Measurements from ENCODE around the gene IKBKG.

IKBKG gene

GRCh38 chrX:154511761-154512160 lies 35.7 kb upstream of the IKBKG start:
- H3K9ac ChIP-seq, result no peak overlapping the region
- peak overlapping the region; percentile 52 for H3K4me2 ChIP-seq
- peaks cover 31% of the 10 kb centered on the region for H3K27me3 ChIP-seq
- peaks cover 39% of the 10 kb centered on the region; the same call in 1 of the 2 replicates for H3K36me3 ChIP-seq
- TF ChIP-seq Cebpa-rat (IDR thresholded peaks at IDR 0.05), result no peak
- H4K20me1 ChIP-seq, result no peaks in the 10 kb centered on the region
- peak overlapping the region; percentile 58 for H3K27ac ChIP-seq
- H3K4me1 ChIP-seq, result peaks cover 40% of the 10 kb centered on the region
- no peak overlapping the region for H3K4me3 ChIP-seq
- H3K9me3 ChIP-seq, result peaks cover 41% of the 10 kb centered on the region

DNA sequence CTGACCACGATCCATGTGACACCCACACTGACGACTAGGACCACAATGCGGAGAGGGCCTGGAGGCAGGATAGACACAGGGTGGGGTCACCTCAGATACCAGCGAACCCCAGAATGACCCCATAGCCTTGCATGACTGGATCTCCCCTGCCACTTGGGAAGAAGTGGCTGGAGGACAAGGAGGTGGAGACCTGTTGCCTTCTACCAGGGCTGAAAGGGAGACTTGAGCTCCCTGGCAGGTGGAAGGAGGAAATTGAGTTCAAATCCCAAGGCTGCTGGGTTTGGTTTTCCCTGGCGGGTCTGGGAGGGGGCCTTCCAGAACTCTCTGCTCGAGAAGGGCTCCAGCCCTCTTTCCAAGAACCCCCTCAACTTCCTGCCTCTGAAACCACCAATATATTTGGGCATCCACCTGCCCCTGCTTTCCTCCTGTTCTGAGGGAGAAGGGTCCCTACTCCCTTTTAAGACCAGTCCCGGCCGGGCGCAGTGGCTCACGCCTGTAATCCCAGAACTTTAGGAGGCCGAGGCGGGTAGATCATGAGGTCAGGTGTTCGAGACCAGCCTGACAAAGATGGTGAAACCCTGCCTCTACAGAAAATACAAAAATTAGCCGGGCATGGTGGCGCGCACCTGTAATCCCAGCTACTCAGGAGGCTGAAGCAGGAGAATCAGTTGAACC lies 34.4 kb upstream of the IKBKG start:
- Histone ChIP-seq H3K9me3 (peaks cover 33% of the 10 kb centered on the region), H4K20me1 (no peaks in the 10 kb centered on the region), H3K36me3 (peaks cover 27% of the 10 kb centered on the region; the same call in 1 of the 2 replicates), H3K4me1 (peaks cover 44% of the 10 kb centered on the region), H3K27ac (no peak overlapping the region), H3K9ac (no peak overlapping the region), H3K4me2 (no peak overlapping the region), H3K27me3 (peaks cover 41% of the 10 kb centered on the region), H3K4me3 (no peak overlapping the region)
- no peak for TF ChIP-seq Cebpa-rat (IDR thresholded peaks at IDR 0.05)

DNA sequence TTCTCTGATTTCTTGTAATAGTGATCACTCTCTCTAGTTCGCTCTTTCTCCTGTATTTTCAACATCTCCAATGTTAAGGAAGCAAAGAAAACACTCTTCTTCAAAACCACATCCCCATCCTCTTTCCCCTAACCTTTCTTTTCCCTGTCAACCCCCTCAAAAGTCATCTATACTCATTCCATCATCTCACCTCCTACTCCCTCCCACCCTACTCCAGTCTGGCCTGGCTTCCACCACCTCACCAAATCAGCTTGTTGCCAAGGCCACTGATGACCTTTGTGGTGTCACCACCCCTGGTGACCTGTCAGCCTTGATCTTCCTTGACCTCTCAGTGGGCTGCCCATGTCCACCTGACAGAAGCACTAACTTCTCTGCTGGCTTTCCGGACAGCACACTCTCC lies 33.7 kb upstream of the IKBKG start:
- TF ChIP-seq Cebpa-rat (IDR thresholded peaks at IDR 0.05), result no peak
- no peak overlapping the region for H3K4me3 ChIP-seq
- H3K4me1 ChIP-seq, result peaks cover 44% of the 10 kb centered on the region
- H3K4me2 ChIP-seq, result no peak overlapping the region
- H4K20me1 ChIP-seq, result no peaks in the 10 kb centered on the region
- no peak overlapping the region for H3K27ac ChIP-seq
- peaks cover 23% of the 10 kb centered on the region; the same call in 1 of the 2 replicates for H3K36me3 ChIP-seq
- peaks cover 45% of the 10 kb centered on the region for H3K27me3 ChIP-seq
- H3K9ac ChIP-seq, result no peak overlapping the region
- H3K9me3 ChIP-seq, result peaks cover 32% of the 10 kb centered on the region

DNA sequence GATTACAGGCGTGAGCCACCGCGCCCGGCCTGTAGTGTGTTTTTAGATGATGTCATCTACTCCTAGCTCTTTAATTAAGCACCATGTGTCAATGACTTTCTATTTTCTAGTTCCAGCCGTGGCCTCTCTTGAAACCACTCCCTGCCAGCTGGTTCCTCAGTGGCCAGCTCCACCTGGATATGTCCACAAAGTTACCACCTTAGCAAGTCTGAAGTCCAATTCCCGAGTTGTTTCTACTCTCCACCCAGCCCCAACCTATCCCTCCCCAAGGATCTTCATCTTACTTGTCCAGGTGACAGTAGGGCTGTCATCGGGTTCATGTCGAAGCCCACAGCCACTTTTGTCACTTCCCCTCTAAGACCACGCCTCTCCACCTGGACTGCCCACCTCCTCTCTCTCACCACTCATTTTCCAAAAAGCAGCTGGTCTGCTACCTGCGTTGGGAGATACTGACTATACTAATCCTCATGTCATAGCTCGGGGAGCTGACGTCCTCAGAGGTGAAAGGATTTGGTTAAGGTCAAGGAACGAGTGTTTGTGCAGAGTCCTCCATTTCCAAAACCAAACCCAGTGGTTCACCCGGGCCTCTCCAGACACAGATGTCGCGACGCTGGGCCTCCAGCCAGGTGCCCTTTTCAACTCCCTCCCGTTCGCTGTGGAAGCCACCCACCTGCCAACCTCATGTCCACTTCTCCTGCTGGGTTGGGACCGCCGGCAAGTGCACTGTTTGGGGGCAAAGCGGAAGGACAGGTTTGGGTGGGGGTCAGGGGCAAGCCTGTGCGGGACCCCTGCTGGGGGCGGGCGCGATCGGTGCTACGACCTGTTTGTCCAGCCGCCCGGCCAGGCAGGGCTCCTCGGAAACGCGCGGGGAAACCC lies 32.1 kb upstream of the IKBKG start:
- H3K4me1 ChIP-seq, result peaks cover 44% of the 10 kb centered on the region
- peak overlapping the region; percentile 90 for H3K9ac ChIP-seq
- H4K20me1 ChIP-seq, result no peaks in the 10 kb centered on the region
- H3K27ac ChIP-seq, result peak overlapping the region; percentile 90
- peak overlapping the region; percentile 74 for H3K4me2 ChIP-seq
- TF ChIP-seq Cebpa-rat (IDR thresholded peaks at IDR 0.05), result no peak
- H3K27me3 ChIP-seq, result peaks cover 36% of the 10 kb centered on the region
- H3K4me3 ChIP-seq, result peak overlapping the region; percentile 76
- H3K9me3 ChIP-seq, result 0 out of 2 replicates have a peak, but pooled peaks cover 18% of the 10 kb centered on the region
- H3K36me3 ChIP-seq, result peaks cover 9% of the 10 kb centered on the region; the same call in 1 of the 2 replicates

GRCh38 chrX:154515966-154516655 lies 31.3 kb upstream of the IKBKG start, which contains the start of gene FAM3A:
Gene FAM3A (minus strand): TSS chrX:154516232. CDS start chrX:154515772, 460 bp downstream.
- Histone ChIP-seq H3K36me3 (peaks cover 9% of the 10 kb centered on the region; the same call in 1 of the 2 replicates), H3K9ac (peak within 1 kb of the TSS; percentile 90)
- TF ChIP-seq Cebpa-rat (IDR thresholded peaks at IDR 0.05), result no peak

GRCh38 chrX:154516656-154517100 lies 30.7 kb upstream of the IKBKG start:
- no peaks in the 10 kb centered on the region for H4K20me1 ChIP-seq
- H3K9ac ChIP-seq, result peak overlapping the region; percentile 67
- no peak for TF ChIP-seq Cebpa-rat (IDR thresholded peaks at IDR 0.05)
- H3K4me3 ChIP-seq, result peak overlapping the region; percentile 76
- H3K27ac ChIP-seq, result peak overlapping the region; percentile 71
- peaks cover 38% of the 10 kb centered on the region for H3K4me1 ChIP-seq
- H3K4me2 ChIP-seq, result peak overlapping the region; percentile 80
- H3K36me3 ChIP-seq, result peaks cover 8% of the 10 kb centered on the region; the same call in 1 of the 2 replicates
- peaks cover 30% of the 10 kb centered on the region for H3K27me3 ChIP-seq
- H3K9me3 ChIP-seq, result 0 out of 2 replicates have a peak, but pooled peaks cover 18% of the 10 kb centered on the region

More at GRCh38 chrX:154515966-154516655, 31.3 kb upstream of the IKBKG start, which contains the start of gene FAM3A:
- peak within 1 kb of the TSS; percentile 80 for H3K4me2 ChIP-seq
- H4K20me1 ChIP-seq, result no peaks in the 10 kb centered on the region
- H3K27ac ChIP-seq, result peak within 1 kb of the TSS; percentile 90
- H3K4me1 ChIP-seq, result peaks cover 43% of the 10 kb centered on the region
- H3K27me3 ChIP-seq, result peaks cover 35% of the 10 kb centered on the region
- H3K9me3 ChIP-seq, result 0 out of 2 replicates have a peak, but pooled peaks cover 18% of the 10 kb centered on the region
- H3K4me3 ChIP-seq, result peak within 1 kb of the TSS; percentile 76

- Histone ChIP-seq H3K9ac (no peak overlapping the region), H3K36me3 (peaks cover 6% of the 10 kb centered on the region; the same call in 1 of the 2 replicates), H3K4me3 (no peak overlapping the region; the same call in 1 of the 2 replicates), H3K4me2 (peak overlapping the region; percentile 80), H3K27me3 (peaks cover 29% of the 10 kb centered on the region), H4K20me1 (no peaks in the 10 kb centered on the region), H3K27ac (no peak overlapping the region), H3K4me1 (peaks cover 32% of the 10 kb centered on the region), H3K9me3 (0 out of 2 replicates have a peak, but pooled peaks cover 18% of the 10 kb centered on the region)
- no peak for TF ChIP-seq Cebpa-rat (IDR thresholded peaks at IDR 0.05)
These were observed 30.2 kb upstream of the IKBKG start for GRCh38 chrX:154517101-154517781.

GRCh38 chrX:154519389-154519788 lies 28.0 kb upstream of the IKBKG start:
- Histone ChIP-seq H3K4me3 (no peak overlapping the region), H3K27me3 (peaks cover 42% of the 10 kb centered on the region; the same call in 1 of the 2 replicates), H3K27ac (no peak overlapping the region), H3K9me3 (0 out of 2 replicates have a peak, but pooled peaks cover 18% of the 10 kb centered on the region), H4K20me1 (no peaks in the 10 kb centered on the region), H3K4me2 (no peak overlapping the region), H3K36me3 (no peaks in the 10 kb centered on the region), H3K9ac (no peak overlapping the region), H3K4me1 (peaks cover 15% of the 10 kb centered on the region)
- TF ChIP-seq Cebpa-rat (IDR thresholded peaks at IDR 0.05), result no peak
